Fibroblast of lung (primary cell): Measurements from ENCODE around the gene EDNRB. TPM values are rescaled to one million over a fixed set of nuclear protein-coding genes. Genes with fewer than 3 reads are reported as not detected.

Source experiments
- DNase-seq, 2 donors: peaks; one replicate each; pipeline versions ENCODE4 v3.0.0 to v3.0.0-alpha.2; 2010; ENCODE audit warnings: low read depth in 2 of 2
- H2AFZ ChIP-seq: 2 replicates; pipeline ENCODE4 v1.5.1; 2012; ENCODE audit warnings: low read length, control low read depth, inconsistent platforms
- H3K27ac ChIP-seq: 2 replicates; pipeline ENCODE4 v1.5.1; 2011; ENCODE audit warnings: low read length, control low read depth; ENCODE audit not compliant: insufficient read depth
- H3K27me3 ChIP-seq: 2 replicates; pipeline ENCODE4 v1.5.1; 2011; ENCODE audit warnings: mild to moderate bottlenecking, low read length; ENCODE audit not compliant: control insufficient read depth, insufficient read depth
- H3K36me3 ChIP-seq: 2 replicates; pipeline ENCODE4 v1.5.1; 2011; ENCODE audit warnings: low read length; ENCODE audit not compliant: control insufficient read depth, insufficient read depth
- H3K4me1 ChIP-seq: 2 replicates; pipeline ENCODE4 v1.5.1; 2011; ENCODE audit warnings: low read length; ENCODE audit not compliant: control insufficient read depth, insufficient read depth; ENCODE audit errors: extremely low read depth
- H3K4me2 ChIP-seq: 2 replicates; pipeline ENCODE4 v1.5.1; 2011; ENCODE audit warnings: low read length, control low read depth; ENCODE audit not compliant: insufficient read depth; ENCODE audit errors: extremely low read depth
- H3K4me3 ChIP-seq, 4 experiments: fragments of 200-600 bp in 1 of 4; sonication (generic) in 1 of 4; replicated peaks in 1 of 4; 2 replicates each; pipeline ENCODE4 v1.5.1; 2011 to 2016; ENCODE audit warnings: low read length in 4 of 4, low read depth in 3 of 4, mild to moderate bottlenecking in 3 of 4, control low read depth in 2 of 4, inconsistent platforms in 1 of 4, mixed read lengths in 1 of 4; ENCODE audit not compliant: insufficient read depth in 1 of 4; ENCODE audit errors: control extremely low read depth in 1 of 4
- H3K79me2 ChIP-seq: 2 replicates; pipeline ENCODE4 v1.5.1; 2012; ENCODE audit warnings: mild to moderate bottlenecking, low read length, inconsistent platforms; ENCODE audit not compliant: control insufficient read depth, insufficient read depth
- H3K9ac ChIP-seq: 2 replicates; pipeline ENCODE4 v1.5.1; 2011; ENCODE audit warnings: mild to moderate bottlenecking, low read length, control low read depth; ENCODE audit not compliant: insufficient read depth
- H3K9me3 ChIP-seq: 2 replicates; pipeline ENCODE4 v1.5.1; 2012; ENCODE audit warnings: low read depth, low read length; ENCODE audit not compliant: control insufficient read depth, insufficient read depth
- H4K20me1 ChIP-seq: 2 replicates; pipeline ENCODE4 v1.5.1; 2011; ENCODE audit warnings: low read length; ENCODE audit not compliant: control insufficient read depth, insufficient read depth; ENCODE audit errors: extremely low read depth
- EZH2 ChIP-seq: IDR thresholded peaks from 2 replicates; pipeline ENCODE4 v1.5.1; 2012; ENCODE audit warnings: low read length, control low read depth, mild to moderate bottlenecking; ENCODE audit errors: missing control alignments
- polyA plus RNA-seq, 2 donors: library from polyadenylated mRNA; depleted of rRNA in 1 of 2; stranded (reverse) in 1 of 2; unstranded in 1 of 2; fragments of >200 nt; gene quantifications; 2 replicates each; pipeline ENCODE4 v1.2.1, GENCODE V29; 2011 to 2012; ENCODE audit warnings: missing spikeins in 1 of 2
- total RNA-seq: library from RNA; depleted of rRNA; stranded (reverse); fragments of >200 nt; gene quantifications from 2 replicates; pipeline ENCODE4 v1.2.1, GENCODE V29; 2014
- TF ChIP-seq, protein P1 (sequence below), 2 donors: IDR thresholded peaks in 1 of 2; conservative IDR thresholded peaks in 1 of 2; 1 replicate in 1 of 2; 2 replicates in 1 of 2; pipeline ENCODE4 v1.5.1; 2011 to 2012; ENCODE audit warnings: low read length in 2 of 2, control low read depth in 1 of 2, inconsistent platforms in 1 of 2, low read depth in 1 of 2, mild to moderate bottlenecking in 1 of 2

Gene EDNRB
- total and polyA plus RNA-seq, 2 donors (not counting 1 experiment from before 2014, with no cell fraction given) = 0.99 to 1.1 TPM

DNA sequence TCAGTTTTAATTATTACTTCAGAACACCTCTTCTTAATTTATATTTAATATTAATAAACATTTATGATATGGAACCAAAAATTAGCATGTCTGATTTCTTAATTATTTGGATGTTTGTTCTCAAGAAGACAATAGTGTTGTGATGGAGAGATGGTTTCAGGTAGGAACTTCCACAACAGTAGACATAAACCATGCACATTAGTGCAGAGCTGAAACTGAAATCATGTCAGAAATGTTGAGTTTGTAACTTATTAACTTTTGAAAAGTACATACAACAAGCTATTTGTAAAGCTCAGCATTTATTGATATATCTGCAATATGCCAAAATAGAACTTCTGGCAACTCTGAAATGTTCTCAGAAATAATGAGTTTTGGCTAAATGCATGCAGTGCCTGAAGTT, 11.8 kb upstream of the EDNRB start:
- Histone ChIP-seq H3K27me3 (no peaks in the 10 kb centered on the region), H3K36me3 (no peaks in the 10 kb centered on the region), H2AFZ (no peak overlapping the region), H3K4me3 (no peak overlapping the region), H3K27ac (no peak overlapping the region), H3K9me3 (no peaks in the 10 kb centered on the region), H3K4me2 (no peak overlapping the region), H4K20me1 (no peaks in the 10 kb centered on the region), H3K79me2 (no peaks in the 10 kb centered on the region), H3K9ac (no peak overlapping the region), H3K4me1 (no peaks in the 10 kb centered on the region)
- no peak for DNase-seq
- TF ChIP-seq EZH2 = no peak
- TF ChIP-seq, protein P1, sequence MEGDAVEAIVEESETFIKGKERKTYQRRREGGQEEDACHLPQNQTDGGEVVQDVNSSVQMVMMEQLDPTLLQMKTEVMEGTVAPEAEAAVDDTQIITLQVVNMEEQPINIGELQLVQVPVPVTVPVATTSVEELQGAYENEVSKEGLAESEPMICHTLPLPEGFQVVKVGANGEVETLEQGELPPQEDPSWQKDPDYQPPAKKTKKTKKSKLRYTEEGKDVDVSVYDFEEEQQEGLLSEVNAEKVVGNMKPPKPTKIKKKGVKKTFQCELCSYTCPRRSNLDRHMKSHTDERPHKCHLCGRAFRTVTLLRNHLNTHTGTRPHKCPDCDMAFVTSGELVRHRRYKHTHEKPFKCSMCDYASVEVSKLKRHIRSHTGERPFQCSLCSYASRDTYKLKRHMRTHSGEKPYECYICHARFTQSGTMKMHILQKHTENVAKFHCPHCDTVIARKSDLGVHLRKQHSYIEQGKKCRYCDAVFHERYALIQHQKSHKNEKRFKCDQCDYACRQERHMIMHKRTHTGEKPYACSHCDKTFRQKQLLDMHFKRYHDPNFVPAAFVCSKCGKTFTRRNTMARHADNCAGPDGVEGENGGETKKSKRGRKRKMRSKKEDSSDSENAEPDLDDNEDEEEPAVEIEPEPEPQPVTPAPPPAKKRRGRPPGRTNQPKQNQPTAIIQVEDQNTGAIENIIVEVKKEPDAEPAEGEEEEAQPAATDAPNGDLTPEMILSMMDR (conservative IDR thresholded peaks at IDR 0.05 in 1 of 2, IDR thresholded peaks at IDR 0.05 in 1 of 2; ENCODE audit: low read depth in 1 of 2, low read length in 2 of 2) = no peak

DNA sequence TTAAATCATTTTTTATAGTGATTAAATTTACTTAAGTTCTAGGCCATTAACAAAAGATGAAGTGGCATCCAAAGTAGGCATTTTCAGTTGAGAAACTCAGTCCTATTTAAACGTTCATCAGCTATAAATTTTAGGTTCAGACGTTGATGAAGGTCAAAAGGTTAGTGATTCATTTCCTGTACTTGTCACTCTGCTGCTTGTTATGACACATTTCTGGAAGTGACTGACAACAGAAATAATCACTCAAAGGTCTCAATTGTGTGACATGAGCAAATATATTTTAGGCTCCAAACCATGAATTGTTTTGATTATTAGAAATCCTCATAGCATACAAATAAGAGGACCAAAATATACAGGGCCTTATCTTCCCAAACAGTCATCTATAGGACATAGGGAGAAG, 10.3 kb upstream of the EDNRB start:
- Histone ChIP-seq H3K27ac (no peak overlapping the region), H3K4me1 (no peaks in the 10 kb centered on the region), H4K20me1 (no peaks in the 10 kb centered on the region), H3K36me3 (no peaks in the 10 kb centered on the region), H3K9ac (no peak overlapping the region), H3K9me3 (no peaks in the 10 kb centered on the region), H3K79me2 (no peaks in the 10 kb centered on the region), H3K27me3 (no peaks in the 10 kb centered on the region), H2AFZ (no peak overlapping the region), H3K4me3 (no peak overlapping the region), H3K4me2 (no peak overlapping the region)
- TF ChIP-seq, protein P1 (conservative IDR thresholded peaks at IDR 0.05 in 1 of 2, IDR thresholded peaks at IDR 0.05 in 1 of 2; ENCODE audit: low read depth in 1 of 2, low read length in 2 of 2) = no peak
- TF ChIP-seq EZH2 = no peak
- DNase-seq = no peak

DNA sequence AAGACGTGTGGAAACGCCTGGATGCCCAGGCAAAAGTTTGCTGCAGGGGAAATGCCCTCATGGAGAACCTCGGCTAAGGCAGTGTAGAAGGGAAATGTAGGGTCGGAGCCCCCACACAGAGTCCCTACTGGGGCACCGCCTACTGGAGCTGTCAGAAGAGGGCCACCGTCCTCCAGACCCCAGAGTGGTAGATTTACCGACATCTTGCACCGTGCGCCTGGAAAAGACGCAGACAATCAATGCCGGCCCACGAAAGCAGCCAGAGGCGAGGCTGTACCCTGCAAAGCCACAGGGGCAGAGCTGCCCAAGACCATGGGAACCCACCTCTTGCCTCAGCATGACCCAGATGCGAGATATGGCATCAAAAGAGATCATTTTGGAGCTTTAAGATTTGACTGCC, 7.0 kb upstream of the EDNRB start:
- no peak for DNase-seq
- H3K9ac ChIP-seq = no peak overlapping the region
- H3K27me3 ChIP-seq = no peaks in the 10 kb centered on the region
- H2AFZ ChIP-seq = no peak overlapping the region
- no peak overlapping the region for H3K4me2 ChIP-seq
- TF ChIP-seq EZH2 = no peak
- TF ChIP-seq, protein P1 (conservative IDR thresholded peaks at IDR 0.05 in 1 of 2, IDR thresholded peaks at IDR 0.05 in 1 of 2; ENCODE audit: low read depth in 1 of 2, low read length in 2 of 2) = no peak
- H3K36me3 ChIP-seq = no peaks in the 10 kb centered on the region
- H3K9me3 ChIP-seq = no peaks in the 10 kb centered on the region
- H3K4me1 ChIP-seq = no peaks in the 10 kb centered on the region
- H3K4me3 ChIP-seq = no peak overlapping the region
- H3K27ac ChIP-seq = no peak overlapping the region
- H3K79me2 ChIP-seq = no peaks in the 10 kb centered on the region
- H4K20me1 ChIP-seq = no peaks in the 10 kb centered on the region
